Calu3 (cell line): ENCODE results near the gene KRT14. TPM values are rescaled to one million over a fixed set of nuclear protein-coding genes. Genes with fewer than 3 reads are reported as not detected.
"Not testable (repeated sequence)": the region's sequence is repeated elsewhere in the genome, so short reads cannot be mapped to it uniquely, and the experiment has no call there.

Experiments
- BruUV-seq: library from RNA; stranded (reverse); fragments of 400-500 nt; replicated peaks from 2 replicates; lab custom pipeline; 2021; lab: Mats Ljungman, UMichigan
- CTCF ChIA-PET: fragments of 300-600 bp; sonication (Branson Sonifier 250); formaldehyde crosslinking; loops from one replicate; lab custom pipeline; 2022; ENCODE audit warnings: antibody characterized with exemption; lab: Charles Lee
- DNase-seq: peaks from one replicate; pipeline ENCODE4 v3.0.0; 2022
- H3K27ac Mint-ChIP-seq: one replicate; pipeline ENCODE4 v1.8.0; 2022; ENCODE audit warnings: mixed read lengths; ENCODE audit not compliant: unreplicated experiment
- H3K27me3 Mint-ChIP-seq: one replicate; pipeline ENCODE4 v1.8.0; 2022; ENCODE audit warnings: mixed read lengths; ENCODE audit not compliant: unreplicated experiment
- H3K36me3 Mint-ChIP-seq: one replicate; pipeline ENCODE4 v1.8.0; 2022; ENCODE audit warnings: mild to moderate bottlenecking, moderate library complexity, mixed read lengths; ENCODE audit not compliant: insufficient read depth, unreplicated experiment
- H3K4me1 Mint-ChIP-seq: one replicate; pipeline ENCODE4 v1.8.0; 2022; ENCODE audit warnings: mild to moderate bottlenecking, low read depth, mixed read lengths; ENCODE audit not compliant: unreplicated experiment
- H3K4me3 Mint-ChIP-seq: one replicate; pipeline ENCODE4 v1.8.0; 2022; ENCODE audit warnings: mild to moderate bottlenecking, low read depth, moderate library complexity, mixed read lengths; ENCODE audit not compliant: unreplicated experiment
- H3K9me3 Mint-ChIP-seq: one replicate; pipeline ENCODE4 v1.8.0; 2022; ENCODE audit warnings: low read depth, mixed read lengths; ENCODE audit not compliant: unreplicated experiment
- intact Hi-C: fragments of 100-400 bp; cut with micrococcal nuclease; formaldehyde crosslinking; loops from one replicate; pipeline ENCODE4 v1.10.0; 2022; ENCODE audit not compliant: unreplicated experiment
- total RNA-seq: library from RNA; stranded (reverse); gene quantifications from 2 replicates; pipeline ENCODE4 v1.2.3, GENCODE V29; 2022
- TF ChIP-seq, protein P1 (sequence below): fragments of 200-600 bp; IDR thresholded peaks from one replicate; pipeline ENCODE4 v1.8.0; 2022; ENCODE audit warnings: antibody characterized with exemption; ENCODE audit not compliant: unreplicated experiment

Gene KRT14
- total RNA-seq, 1 experiment from 2014 or later, result 12.2 TPM

DNA sequence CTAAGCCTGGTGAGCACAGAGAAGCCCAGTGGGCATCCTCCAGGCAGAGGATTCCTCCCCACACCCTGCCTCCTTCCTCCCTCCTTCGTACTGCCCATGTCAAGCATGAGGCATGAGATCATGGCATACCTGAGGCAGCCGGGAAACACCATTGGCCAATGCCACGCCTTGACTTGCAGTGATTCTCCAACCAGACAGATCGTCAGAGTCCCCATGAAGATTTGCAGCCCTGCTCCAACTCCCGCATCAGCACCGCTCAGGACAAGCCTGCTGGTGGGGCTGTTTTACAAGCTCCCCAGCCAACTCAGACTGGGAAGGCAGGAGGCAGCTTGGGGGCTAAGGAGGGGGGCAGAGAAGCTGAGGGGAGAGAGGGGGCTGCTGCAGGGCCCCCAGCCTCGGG is 28.8 kb upstream of the KRT14 start:
- H3K9me3 Mint-ChIP-seq, result no peaks in the 10 kb centered on the region
- CTCF ChIA-PET, result interaction anchor here (0.9 kb wide), 1 partner anchor 9 kb away, joined by 3 read pairs; the partner anchor contains the start of gene KRT17
- peak; percentile 71 for DNase-seq
- no peaks in the 10 kb centered on the region for H3K27me3 Mint-ChIP-seq
- intact Hi-C loops, result no loop called here
- H3K4me3 Mint-ChIP-seq, result no peak overlapping the region
- TF ChIP-seq, protein P1, sequence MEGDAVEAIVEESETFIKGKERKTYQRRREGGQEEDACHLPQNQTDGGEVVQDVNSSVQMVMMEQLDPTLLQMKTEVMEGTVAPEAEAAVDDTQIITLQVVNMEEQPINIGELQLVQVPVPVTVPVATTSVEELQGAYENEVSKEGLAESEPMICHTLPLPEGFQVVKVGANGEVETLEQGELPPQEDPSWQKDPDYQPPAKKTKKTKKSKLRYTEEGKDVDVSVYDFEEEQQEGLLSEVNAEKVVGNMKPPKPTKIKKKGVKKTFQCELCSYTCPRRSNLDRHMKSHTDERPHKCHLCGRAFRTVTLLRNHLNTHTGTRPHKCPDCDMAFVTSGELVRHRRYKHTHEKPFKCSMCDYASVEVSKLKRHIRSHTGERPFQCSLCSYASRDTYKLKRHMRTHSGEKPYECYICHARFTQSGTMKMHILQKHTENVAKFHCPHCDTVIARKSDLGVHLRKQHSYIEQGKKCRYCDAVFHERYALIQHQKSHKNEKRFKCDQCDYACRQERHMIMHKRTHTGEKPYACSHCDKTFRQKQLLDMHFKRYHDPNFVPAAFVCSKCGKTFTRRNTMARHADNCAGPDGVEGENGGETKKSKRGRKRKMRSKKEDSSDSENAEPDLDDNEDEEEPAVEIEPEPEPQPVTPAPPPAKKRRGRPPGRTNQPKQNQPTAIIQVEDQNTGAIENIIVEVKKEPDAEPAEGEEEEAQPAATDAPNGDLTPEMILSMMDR, result no peak
- H3K4me1 Mint-ChIP-seq, result peaks cover 43% of the 10 kb centered on the region
- H3K36me3 Mint-ChIP-seq, result peaks cover 31% of the 10 kb centered on the region
- no peak overlapping the region for H3K27ac Mint-ChIP-seq
- no TSS peak for BruUV-seq

DNA sequence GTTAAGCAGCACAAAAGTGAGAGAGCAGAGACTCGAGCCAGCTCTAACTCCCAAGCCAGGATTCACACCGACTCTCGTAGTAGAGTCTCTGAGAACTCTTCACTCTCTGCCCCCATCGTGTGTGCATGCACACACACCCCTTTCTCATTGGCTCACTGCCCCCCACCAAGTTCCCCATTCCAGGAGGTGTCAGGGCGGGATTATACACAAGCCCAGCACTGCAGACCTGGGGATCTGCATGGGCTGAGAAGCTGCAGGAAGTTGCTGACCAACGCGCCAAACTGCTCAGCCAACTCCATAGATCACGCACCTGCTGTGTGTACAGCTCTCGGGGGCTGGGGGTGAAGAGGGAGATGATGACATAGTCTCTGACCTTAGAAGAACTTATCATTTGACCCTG is 28.1 kb upstream of the KRT14 start:
- H3K4me3 Mint-ChIP-seq, DNase-seq, CTCF ChIA-PET, BruUV-seq, intact Hi-C loops, H3K9me3 Mint-ChIP-seq, H3K27me3 Mint-ChIP-seq, H3K27ac Mint-ChIP-seq: not testable (repeated sequence)
- Mint-ChIP-seq H3K4me1 (peaks cover 43% of the 10 kb centered on the region), H3K36me3 (peaks cover 24% of the 10 kb centered on the region)

DNA sequence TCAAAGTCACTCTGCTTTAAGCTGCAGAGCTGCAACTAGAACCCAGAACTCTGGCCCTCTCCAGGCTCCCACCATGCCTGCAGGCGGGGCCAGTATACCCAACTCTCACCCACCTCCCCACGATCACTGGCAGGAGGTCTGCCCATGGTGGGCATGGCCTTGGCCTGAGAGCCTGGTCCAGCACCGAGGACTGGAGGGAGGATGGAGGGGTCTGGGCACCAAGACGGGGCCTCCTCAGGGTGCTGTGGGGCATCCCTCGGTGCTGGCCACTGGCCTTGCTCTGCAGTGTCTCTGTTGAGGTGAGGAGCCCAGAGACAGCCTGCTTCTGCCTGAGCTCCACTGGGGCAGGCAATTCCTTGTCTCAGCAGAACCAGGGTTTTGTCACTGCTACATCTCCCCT is 27.4 kb upstream of the KRT14 start:
- H3K9me3 Mint-ChIP-seq, result no peaks in the 10 kb centered on the region
- H3K27me3 Mint-ChIP-seq, result peaks cover 12% of the 10 kb centered on the region
- no peak overlapping the region for H3K4me3 Mint-ChIP-seq
- intact Hi-C loops, result no loop called here
- H3K27ac Mint-ChIP-seq, result no peak overlapping the region
- no TSS peak for BruUV-seq
- DNase-seq, result no peak
- CTCF ChIA-PET, result interaction anchor here (1.2 kb wide), 1 partner anchor 35 kb away, joined by 3 read pairs; no protein-coding TSS in a partner anchor
- TF ChIP-seq, protein P1, result no peak
- H3K4me1 Mint-ChIP-seq, result peaks cover 39% of the 10 kb centered on the region
- H3K36me3 Mint-ChIP-seq, result peaks cover 18% of the 10 kb centered on the region

DNA sequence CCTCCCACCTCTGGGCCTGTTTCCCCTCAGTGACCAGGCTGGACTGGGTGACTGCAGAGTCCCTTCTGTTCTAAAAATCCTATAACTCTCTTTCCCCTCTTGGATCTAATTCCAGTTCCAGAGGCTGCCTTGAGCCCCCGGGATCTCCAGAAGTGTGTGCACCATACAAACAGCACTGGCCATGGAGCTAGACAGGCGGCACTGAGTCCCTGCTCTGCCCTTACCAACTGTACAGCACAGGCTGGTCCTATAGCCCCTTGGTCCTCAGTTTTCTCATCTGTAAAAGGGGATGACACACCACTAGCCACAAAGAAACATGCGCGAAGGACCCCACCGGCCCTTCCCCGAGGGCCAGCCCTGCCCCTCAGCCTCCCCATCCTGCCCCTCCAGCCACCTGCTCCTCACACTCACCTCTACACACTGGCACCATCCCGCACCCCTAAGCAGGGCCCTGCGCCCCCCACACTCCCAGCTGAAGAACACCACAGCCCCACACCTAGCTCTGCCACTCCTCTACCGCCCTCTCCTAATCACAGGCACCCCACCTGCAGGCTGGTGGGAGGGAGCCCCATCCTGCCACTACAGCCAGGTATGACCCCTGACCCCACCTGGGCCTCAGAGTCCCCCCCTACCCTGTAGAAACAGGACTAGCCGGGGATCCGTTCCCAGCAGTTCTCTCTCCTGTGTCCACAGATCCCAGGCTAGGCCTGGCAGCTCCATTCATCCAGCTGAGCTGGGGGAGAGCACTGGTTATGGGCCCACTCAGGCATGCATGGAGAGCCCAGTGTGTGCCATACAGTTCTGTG is 26.8 kb upstream of the KRT14 start:
- H3K27ac Mint-ChIP-seq, result peak overlapping the region; percentile 42

DNA sequence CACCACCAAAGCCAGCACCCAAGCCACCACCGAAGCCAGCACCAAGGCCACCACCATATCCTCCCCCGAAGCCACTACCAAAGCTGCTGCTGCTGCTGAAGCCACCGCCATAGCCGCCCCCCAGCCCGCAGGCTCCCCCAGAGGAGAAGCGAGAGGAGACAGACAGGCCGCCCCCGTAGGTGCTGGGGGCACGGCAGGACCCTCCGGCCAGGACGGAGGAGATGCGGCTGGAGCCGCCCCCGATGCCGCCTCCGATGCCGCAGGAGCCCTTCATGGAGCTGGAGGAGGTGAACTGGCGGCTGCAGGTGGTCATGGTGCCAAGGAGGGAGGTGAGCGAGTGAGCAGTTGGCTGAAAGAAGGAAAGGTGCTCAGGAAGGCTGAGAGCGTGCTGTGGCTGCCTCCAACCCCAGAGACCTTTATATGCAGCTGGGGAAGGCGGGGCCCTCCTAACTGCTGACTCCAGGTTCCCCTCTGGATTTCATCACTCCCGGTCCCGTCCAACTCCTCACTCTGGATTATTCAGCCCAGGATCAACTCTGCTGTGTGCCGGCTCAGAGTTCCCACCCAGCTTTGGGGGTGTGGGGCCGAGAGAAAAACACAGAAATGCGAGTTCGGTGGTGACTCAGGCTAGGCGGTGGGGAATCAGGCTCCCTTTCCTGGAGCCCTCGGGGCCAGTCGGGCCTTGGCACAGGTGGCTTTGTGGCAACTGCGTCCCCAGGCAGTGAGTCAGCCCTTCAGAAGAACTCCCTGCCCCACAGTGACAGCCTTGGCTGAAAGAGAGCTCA is 25.9 kb upstream of the KRT14 start, which contains the start of gene KRT16:
KRT16 (minus strand) TSS at position 392 of the 785 bp plus-strand sequence; CDS start at position 313, 79 bp downstream.
- BruUV-seq, H3K9me3 Mint-ChIP-seq, intact Hi-C loops: not testable (repeated sequence)
- Mint-ChIP-seq H3K4me1 (peaks cover 41% of the 10 kb centered on the region), H3K27ac (peak within 1 kb of the TSS; percentile 42), H3K4me3 (peak within 1 kb of the TSS; percentile 30), H3K36me3 (peaks cover 11% of the 10 kb centered on the region), H3K27me3 (peaks cover 12% of the 10 kb centered on the region)
- DNase-seq, result peak; percentile 89
- CTCF ChIA-PET, result interaction anchor here (1.0 to 1.4 kb wide), 4 partner anchors 10 to 76 kb away, joined by 3 to 6 read pairs (median 4); partner anchors contain the start of genes EIF1 and KRT17

More for the DNA sequence above, 26.8 kb upstream of the KRT14 start:
- Mint-ChIP-seq H3K27me3 (peaks cover 12% of the 10 kb centered on the region), H3K4me1 (peaks cover 40% of the 10 kb centered on the region), H3K9me3 (no peaks in the 10 kb centered on the region), H3K36me3 (peaks cover 12% of the 10 kb centered on the region), H3K4me3 (no peak overlapping the region)
- DNase-seq, result no peak
- intact Hi-C loops, result no loop called here
- CTCF ChIA-PET, result interaction anchor here (1.0 to 1.4 kb wide), 5 partner anchors 9 to 75 kb away, joined by 3 to 6 read pairs (median 4); partner anchors contain the start of genes EIF1 and KRT17
- TF ChIP-seq, protein P1, result no peak
- no TSS peak for BruUV-seq
